GM19099 (cell line): Measurements from ENCODE around the gene SMG9.

Experiments
- POLR2A ChIP-seq: IDR thresholded peaks from 3 replicates; pipeline ENCODE4 v1.6.1; 2011; ENCODE audit warnings: low read depth; ENCODE audit not compliant: insufficient read length; ENCODE audit errors: extremely low read depth

Gene SMG9

DNA sequence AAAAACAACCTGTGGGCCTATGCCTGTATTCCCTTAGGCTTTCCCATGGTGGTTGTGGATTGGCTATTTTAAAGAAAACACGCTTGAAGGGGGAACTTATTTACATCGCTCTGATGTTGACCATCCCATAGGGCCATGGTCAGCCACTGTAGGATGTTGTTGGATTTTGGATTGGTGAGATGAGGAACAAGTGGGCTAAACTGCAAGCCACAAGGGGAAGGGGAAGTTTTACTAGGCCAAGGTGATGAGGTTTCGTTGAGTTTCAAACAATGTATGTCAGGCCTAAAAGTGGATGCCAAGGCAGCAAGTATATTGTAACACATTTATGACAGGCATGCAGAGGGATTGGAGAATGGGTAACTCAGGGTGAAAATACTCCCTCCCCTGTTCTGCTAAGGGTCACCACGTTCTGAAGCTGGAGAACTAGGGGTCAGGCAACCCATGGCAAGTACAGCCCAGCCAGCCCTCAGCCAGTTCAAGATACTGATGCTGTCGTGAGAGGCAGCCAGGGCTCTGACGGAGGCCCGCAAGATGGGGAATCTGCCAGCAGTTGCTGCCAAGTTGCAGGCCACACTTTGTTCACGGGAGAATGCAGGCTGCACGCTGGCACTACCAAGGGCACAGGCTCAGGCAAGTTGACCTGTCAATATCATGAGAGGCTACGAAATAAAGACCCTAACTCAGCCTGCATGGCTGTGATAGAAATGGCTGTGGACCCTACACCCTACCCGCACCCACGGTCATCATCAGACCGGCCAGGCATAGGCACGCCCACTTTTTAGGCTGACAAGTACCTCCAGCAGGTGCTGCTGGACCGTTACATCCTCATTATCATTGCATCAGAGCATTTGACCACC is 27.8 kb downstream of the SMG9 start:
- no peak for TF ChIP-seq POLR2A

- no peak for TF ChIP-seq POLR2A
Measured at GRCh38 chr19:43725468-43725867, 29.3 kb downstream of the SMG9 start.

DNA sequence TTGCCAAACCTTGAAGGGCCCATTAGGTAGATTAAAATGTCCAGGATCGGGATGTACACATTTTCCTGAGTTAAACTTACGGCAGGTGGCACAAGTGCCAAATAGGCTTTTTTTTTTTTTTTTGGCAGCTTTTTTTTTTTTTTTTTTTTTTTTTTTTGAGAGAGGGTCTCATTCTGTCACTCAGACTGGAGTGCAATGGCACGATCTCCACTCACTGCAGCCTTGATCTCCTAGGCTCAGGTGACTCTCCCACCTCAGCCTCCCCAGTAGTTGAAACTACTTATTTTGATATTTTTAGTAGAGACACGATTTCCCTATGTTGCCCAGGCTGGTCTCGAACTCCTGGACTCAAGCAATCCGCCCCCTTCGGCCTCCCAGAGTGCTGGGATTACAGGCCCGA is 29.9 kb downstream of the SMG9 start:
- TF ChIP-seq POLR2A = no peak

DNA sequence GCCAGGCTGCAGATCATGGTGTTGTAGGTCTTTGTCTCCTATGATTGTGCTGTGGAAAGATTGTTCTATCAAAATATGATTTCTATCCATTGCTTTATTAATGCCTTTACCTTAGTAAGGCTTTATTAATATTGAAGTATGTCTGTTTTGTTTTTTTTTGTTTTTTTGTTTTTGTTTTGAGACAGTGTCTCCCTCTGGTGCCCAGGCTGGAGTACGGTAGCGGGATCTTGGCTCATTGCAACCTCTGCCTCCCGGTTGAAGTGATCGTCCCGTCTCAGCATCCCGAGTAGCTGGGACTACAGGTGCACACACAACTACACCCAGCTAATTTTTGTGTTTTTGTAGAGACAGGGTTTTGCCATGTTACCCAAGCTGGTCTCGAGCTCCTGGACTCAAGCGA is 31.2 kb downstream of the SMG9 start:
- TF ChIP-seq POLR2A = no peak

GRCh38 chr19:43721469-43722048 is 33.2 kb downstream of the SMG9 start:
- TF ChIP-seq POLR2A = no peak

- TF ChIP-seq POLR2A = no peak
Measured at GRCh38 chr19:43720936-43721335, 33.8 kb downstream of the SMG9 start.

- no peak for TF ChIP-seq POLR2A
Measured at GRCh38 chr19:43719918-43720317, 34.8 kb downstream of the SMG9 start.

DNA sequence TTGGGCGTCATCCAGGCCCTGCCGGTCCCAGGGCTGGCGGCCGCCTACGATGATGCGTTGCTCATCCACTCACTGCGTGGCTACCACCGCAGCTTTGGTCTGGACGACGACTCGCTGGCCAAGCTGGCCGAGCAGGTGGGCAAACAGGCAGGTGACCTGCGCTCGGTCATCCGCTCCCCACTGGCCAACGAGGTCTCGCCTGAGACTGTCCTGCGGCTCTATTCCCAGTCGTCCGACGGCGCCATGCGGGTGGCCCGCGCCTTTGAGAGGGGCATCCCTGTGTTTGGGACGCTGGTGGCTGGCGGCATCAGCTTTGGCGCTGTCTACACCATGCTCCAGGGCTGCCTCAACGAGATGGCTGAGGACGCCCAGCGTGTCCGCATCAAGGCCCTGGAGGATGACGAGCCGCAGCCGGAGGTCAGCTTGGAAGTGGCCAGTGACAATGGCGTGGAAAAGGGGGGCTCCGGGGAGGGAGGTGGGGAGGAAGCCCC is 35.3 kb downstream of the SMG9 start:
- no peak for TF ChIP-seq POLR2A

- TF ChIP-seq POLR2A = no peak
Measured at GRCh38 chr19:43718627-43719377, 36.0 kb downstream of the SMG9 start.

DNA sequence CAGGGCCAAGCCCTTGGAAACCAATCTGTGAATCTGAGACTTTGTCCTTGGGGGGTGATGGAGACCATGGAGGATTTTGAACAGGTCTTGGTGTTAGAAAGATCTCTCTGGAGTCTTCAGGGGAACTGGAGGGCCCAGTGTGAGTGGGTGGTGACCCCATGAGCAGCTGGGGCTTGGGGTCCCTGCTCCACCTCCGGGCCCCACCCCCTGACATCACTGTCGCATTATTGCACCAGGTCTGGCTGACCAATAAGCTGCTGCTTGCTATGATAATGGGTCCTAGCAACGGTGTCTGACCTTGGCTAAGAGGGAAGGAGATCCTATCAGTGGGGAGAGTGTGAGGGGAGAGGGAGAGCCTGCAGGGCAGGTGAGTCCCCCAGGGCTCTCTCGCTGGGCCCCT is 39.0 kb downstream of the SMG9 start, which contains the start of gene IRGC:
Gene IRGC, plus strand, starts transcription at position 301 of the 400 bp plus-strand sequence. CDS start 2,483 bp downstream, outside the sequence.
- TF ChIP-seq POLR2A = no peak

DNA sequence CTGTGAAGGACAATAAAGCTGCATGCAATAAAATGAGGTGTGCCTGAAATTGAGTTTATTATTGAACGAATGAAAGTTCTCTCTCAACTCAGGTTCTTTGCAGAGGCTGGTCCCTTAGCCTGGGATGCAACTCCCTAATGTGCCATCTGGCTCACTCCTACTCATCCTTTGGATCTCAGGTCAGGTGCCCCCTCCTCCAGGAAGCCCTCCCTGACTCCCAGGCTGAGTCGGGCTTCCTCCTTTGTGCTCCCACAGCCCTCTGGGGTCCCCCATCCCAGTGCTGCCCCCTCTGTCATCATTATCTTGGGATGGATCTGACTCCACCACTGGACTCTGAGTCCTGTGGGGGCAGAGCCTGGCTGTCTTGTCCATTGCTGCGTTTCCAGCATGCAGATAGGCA is 41.6 kb downstream of the SMG9 start:
- TF ChIP-seq POLR2A = no peak

GRCh38 chr19:43711751-43712355 is 42.9 kb downstream of the SMG9 start:
- no peak for TF ChIP-seq POLR2A

DNA sequence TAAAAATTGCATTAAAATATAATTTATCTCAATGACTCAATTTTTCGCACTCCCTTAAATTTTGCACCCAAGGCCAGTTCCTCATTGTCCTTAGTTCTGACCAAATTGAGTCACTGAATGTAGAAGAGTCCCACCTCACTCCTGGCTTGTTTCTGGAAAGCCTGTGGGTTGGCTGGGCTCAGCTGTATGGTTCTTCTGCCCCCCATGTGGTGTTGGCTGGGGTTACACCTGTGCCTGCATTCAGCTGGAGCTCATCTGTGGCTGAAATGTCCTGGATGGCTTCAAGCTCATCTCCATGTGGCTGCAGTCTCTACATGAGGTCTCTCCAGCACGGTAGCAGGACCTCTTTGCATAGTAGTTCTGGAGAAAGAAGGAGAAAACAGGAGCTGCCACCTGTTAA is 46.0 kb downstream of the SMG9 start:
- TF ChIP-seq POLR2A = no peak

DNA sequence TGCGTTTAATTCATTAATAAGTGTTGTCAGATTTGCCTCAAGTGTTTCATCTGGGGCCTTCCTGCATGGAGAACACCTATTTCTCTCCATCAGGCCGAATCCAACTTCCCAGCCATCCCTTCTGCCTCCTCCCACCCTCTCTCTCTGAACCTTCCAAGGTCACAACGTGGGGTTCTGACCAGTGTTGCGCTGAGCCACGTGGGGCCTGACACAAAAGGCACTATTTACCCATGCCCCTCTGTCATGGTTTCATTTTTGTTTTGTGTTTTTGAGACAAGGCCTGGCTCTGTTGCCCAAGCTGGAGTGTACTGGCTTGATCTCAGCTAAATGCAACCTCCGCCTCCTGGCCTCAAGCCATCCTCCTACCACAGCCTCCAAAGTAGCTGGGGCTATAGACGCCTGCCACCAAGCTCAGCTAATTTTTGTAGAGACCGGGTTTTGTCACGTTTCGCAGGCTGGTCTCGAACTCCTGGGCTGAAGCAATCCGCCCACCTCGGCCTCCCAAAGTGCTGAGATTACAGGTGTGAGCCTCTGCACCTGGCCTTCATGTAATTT is 47.5 kb downstream of the SMG9 start:
- no peak for TF ChIP-seq POLR2A

- TF ChIP-seq POLR2A = no peak
Measured at GRCh38 chr19:43705729-43706128, 49.0 kb downstream of the SMG9 start.
